NCI-H446 (cell line): ENCODE results near the gene SLC9B2.
A peak's percentile ranks its signal among the peaks of the same experiment; 100 is the strongest.

ENCODE experiments used
- DNase-seq, 2 experiments: peaks; one replicate each; lab custom pipeline; 2025; lab: John Stamatoyannopoulos, UW

The SLC9B2 gene

DNA sequence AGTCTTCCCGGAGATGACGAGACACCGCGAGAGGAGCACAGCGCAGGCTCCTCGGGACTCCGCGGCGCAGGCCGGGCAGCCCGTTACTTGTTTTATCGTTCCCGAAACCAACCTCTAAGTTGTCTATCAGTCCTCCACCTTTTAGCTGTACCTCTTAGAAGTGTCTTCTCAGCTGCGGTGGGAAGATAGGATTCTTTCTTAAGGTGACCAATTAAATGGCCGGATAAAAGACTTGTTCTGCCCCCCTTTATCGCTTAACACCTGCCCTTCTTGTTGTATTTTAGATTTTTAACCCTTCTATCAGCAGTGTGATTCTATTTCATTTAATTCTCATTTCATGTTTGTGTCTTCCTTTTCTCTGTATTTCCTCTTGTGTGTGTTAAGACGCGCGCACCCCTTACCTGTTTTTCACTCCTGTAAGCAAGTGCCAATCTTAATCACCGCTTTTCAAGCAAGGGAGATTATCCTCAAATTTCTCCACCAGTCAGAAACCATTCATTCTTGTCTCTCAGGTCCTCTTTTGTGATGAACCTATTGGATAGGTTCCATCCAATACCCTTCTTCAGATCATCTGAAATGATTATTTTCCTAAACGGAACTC, at the start of gene SLC9B2:
SLC9B2 (minus strand) TSS at position 15 of the 601 bp plus-strand sequence. CDS start 9,211 bp downstream, outside the sequence.
- peak in 1 of 2 experiments; percentile 33 for DNase-seq

- DNase-seq = no peak
Observed at GRCh38 chr4:103126126-103126525, 49.6 kb upstream of the SLC9B2 start.

- DNase-seq = no peak
Observed at GRCh38 chr4:103123114-103123513, 46.6 kb upstream of the SLC9B2 start.

GRCh38 chr4:103118166-103118565, 41.6 kb upstream of the SLC9B2 start:
- no peak for DNase-seq

GRCh38 chr4:103111598-103111997, 35.0 kb upstream of the SLC9B2 start:
- no peak for DNase-seq

DNA sequence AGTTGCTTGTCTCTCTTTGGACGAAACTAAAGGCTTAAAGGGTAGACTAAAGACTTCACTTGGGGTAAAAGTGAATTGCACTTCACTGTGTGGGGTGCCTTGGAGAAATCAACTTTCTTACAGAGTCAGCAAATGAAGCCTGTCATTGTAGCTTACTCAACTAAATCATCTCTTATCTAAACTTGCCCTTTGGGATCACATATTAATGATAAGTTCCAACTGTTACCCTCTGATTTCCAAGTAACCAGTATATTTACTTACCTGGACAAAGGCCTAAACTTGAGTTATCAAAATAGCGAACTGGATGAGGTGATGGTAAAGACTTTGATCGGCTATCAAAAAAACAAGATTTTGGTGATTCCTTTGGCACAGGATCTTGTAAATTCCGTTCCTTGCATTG, 32.0 kb upstream of the SLC9B2 start:
- no peak for DNase-seq

DNA sequence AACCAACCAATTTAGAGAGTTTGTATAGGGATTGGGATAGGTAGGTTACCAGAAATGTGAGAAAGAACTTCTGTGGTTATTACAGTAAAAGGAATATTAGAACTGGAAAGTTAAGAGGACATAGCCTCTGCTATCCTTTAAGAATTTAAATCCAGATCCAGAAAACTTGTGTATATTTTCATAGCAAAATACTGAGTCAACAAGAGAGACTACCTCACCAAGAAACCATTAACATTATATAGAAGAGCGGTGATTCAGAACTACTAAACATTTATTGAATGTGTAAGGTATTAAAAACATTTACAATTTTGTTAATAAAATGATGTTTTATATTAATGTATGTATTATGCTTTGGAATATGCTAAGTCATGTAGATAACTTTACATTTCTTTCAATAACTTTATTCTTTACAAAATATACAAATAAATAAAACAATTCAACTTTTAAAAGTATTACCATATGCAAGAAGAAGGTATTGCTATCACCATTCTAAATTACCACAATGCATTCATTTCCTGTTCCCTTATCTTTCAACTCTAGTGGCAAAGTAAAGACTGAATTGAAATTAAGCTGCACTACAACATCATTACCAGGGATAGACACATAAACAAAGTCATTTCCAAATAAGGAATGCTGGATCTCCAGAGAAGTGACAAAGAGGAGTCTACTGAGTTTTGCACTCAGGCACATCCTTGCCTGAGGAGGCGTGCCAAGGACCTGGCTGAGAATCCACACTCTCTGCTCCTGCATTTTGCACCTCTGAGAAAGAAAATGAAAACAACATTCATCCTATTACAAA, 29.2 kb upstream of the SLC9B2 start:
- DNase-seq = no peak

- no peak for DNase-seq
Observed at GRCh38 chr4:103104886-103105285, 28.3 kb upstream of the SLC9B2 start.

DNA sequence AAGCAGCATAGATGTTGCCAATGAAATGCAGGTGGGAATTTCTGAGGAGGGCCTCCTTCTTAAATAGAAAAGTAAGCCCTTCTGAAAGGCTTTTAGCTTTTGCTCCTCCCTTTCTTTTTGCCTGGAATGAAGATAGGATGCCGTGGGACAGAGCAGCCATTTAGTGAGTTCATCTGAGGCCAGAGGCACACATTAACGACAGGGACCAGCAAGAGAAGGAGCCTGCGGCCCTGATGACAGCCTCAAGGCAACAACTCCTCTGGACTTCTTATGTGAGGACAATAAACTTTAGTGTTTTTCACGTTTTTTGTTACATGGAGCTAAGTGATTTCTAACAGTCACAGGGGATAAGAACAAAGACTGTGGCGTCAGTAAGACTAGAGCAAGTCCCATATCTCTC, 24.1 kb upstream of the SLC9B2 start:
- no peak for DNase-seq

- DNase-seq = peak; percentile 19 to 88
Observed at GRCh38 chr4:103099691-103100392, 23.3 kb upstream of the SLC9B2 start, which contains the start of gene BDH2. Gene BDH2 (minus strand): TSS chr4:103099834. CDS start chr4:103096254, 3,580 bp downstream.

GRCh38 chr4:103098756-103099440, 22.3 kb upstream of the SLC9B2 start:
- no peak for DNase-seq

- DNase-seq = no peak
Observed at GRCh38 chr4:103098341-103098740, 21.8 kb upstream of the SLC9B2 start.

DNA sequence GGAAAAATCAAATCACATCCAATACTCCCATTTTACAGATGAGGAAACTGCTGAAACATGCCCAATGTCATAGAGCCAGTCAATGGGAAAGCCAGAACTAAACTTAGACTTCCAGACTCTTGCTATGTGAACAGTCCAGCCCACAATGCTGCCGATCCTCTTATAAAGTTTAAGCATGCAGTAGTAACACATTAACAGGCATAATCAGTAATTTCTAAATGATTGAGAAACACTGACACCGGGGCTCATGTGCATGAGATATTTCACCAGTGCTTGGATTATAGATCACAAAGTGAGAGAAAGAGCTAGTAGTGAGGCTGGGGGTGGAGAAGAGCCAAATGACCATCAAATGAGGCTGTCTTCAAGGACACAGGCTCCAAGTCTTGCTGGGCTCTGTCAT, 20.6 kb upstream of the SLC9B2 start:
- no peak for DNase-seq

GRCh38 chr4:103095080-103095479, 18.5 kb upstream of the SLC9B2 start:
- DNase-seq = no peak

DNA sequence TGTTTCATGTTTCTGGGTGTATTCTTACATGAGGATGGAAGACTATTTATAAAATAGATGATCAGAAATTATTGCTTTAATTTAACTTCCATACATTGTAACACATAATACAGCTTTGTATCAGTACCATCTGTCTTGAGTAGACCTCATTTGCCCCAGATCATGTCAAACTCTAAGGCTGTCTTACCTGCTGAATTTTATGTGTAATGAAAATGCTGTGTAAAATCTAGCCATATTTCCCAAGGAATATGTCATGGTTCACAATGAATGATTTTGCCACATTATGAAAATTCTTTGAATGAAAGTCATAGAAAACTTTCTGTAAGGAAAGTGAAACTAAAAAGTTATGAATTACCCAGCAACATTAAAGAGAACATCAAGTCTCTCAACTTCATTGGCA, 15.7 kb upstream of the SLC9B2 start:
- no peak for DNase-seq

- DNase-seq = peak; percentile 13 to 64
Observed at GRCh38 chr4:103091601-103092223, 15.2 kb upstream of the SLC9B2 start.

GRCh38 chr4:103089481-103089880, 12.9 kb upstream of the SLC9B2 start:
- no peak for DNase-seq

GRCh38 chr4:103086551-103086950, 10.0 kb upstream of the SLC9B2 start:
- no peak for DNase-seq

DNA sequence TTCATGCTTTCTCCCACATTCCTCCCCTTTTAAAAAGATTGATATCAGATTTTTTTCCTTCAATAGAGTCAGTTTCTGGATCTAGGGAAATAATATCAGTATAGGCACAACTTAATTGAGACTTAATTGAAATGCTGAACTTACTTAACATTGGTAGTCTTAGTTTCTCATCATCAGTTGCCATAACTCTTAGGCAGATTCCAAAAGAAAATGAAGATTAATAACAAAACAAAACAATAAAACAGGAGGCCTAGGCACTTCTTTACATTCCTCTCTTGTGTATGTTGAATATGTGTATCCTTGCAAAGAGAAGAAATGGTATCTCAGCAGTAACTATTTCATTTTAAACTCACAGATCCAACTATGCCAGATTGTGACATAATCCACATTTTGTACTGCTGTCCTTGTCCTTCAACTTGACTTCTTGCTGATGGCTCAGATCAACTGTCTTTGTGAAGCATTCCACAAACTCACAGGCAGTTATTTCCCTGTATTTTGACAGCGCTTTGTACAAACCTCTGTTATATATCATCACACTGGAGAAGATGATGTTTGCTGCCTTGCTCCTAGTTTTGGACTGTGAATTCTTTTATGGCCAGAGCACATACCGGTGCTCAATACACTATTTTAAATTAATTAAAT, 9.1 kb upstream of the SLC9B2 start:
- DNase-seq = no peak

DNA sequence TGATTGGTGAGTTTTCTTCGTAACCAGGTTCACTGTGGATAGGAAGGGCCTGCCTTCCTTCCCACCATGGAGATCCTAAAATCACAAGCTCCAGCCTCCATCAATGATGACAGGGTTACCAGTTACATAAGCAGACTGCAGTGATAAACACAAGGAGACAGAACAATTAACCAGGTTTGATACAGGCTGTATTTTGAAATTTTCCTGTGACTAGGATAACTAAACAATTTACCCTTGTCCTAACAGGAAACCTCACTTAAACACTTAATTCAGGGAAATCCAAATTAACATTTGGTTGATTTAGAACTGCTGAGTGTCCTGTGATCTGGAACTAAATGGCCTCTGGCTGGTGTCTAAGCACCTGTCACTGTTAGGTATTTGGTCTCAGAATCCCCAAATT, 3.1 kb upstream of the SLC9B2 start:
- DNase-seq = no peak
